GM18867 (cell line): Measurements from ENCODE around the gene TSPAN33.
"Not testable (repeated sequence)": the region's sequence is repeated elsewhere in the genome, so short reads cannot be mapped to it uniquely, and the experiment has no call there.

Experiments
- ATAC-seq: cut with Tn5 transposase; IDR thresholded peaks from one replicate; pipeline ENCODE4 v1.9.1; 2021; ENCODE audit warnings: mild to moderate bottlenecking, moderate library complexity; ENCODE audit not compliant: unreplicated experiment

Gene TSPAN33

DNA sequence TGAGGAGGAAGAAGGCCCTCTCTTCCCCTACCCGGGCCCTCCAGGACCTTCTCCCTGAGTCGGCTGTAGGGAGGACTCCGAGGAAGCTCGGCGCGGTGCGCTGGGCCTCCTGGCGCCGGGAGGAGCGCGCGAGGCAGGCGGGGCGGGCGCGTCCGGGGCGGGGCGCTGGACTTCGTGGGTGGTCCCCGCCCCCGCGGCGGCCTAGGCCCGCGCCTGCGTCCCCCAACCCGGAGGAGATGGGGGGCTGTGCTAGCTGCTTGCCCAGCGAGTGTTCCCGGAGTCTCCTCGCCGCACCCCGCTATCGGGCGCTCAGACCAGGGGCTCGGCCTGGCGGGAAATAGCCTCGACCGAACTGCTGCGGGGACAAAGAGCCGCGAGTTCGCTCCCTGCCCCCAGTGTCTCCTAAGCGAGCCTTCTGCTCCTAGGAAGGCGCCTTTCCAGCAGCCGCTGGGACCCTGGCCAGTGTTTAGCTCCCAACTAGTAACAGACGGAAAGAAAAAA is 24.7 kb downstream of the TSPAN33 start:
- peak; percentile 29 for ATAC-seq

DNA sequence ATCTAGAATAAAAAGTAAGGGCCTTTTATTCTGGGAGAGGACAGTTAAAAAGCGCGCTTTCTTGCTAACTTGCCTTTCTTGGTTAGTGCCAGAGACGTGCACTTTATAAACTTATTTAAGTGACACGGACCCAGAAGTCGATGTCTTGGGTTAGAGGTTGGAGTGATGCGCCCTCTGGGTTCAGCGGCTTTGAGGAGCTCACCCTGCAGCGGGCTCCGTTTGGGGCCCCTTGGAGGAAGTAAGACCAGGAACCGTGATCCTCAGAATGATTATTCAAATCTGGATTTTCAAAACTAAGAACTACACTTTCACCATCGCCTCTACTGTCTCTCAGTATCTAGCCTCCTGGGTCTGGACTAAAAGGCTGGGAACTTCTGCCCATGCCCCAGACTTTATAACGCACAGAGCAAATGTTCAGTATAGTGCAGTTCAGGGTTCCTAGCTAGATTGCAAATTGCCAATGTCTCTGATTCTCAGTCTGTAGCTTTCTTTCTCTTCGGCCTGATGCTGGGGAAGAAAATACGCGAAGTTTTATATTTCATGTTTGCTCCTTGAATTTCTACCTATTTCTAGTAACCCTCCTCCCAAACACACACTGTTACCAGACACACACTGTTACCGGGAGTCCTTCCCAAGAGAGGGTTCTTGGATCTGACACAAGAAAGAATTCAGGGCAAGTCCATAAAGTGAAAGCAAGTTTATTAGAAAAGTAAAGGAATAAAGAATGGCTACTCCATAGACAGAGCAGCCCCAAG is 25.4 kb downstream of the TSPAN33 start:
- ATAC-seq = peak; percentile 50

- no peak for ATAC-seq
Observed at GRCh38 chr7:129170441-129171021, 26.0 kb downstream of the TSPAN33 start.

DNA sequence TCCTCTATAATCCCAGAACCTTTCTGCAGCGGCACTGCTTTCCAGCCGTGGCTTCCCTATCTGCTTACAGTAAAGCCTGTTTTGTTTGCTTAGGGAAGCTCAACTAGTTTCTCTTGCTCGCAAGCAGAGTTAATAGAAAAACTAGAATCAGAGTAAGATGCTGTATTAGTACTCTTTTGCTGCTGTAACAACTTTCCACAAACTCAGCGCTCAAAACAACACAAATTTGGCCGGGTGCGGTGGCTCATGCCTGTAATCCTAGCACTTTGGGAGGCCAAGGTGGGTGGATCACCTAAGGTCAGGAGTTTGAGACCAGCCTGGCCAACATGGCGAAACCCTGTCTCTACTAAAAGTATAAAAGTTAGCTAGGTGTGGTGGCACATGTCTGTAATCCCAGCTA is 29.4 kb downstream of the TSPAN33 start:
- not testable (repeated sequence) for ATAC-seq

GRCh38 chr7:129176916-129177710 is 32.6 kb downstream of the TSPAN33 start:
- no peak for ATAC-seq

- ATAC-seq = no peak
Observed at GRCh38 chr7:129184981-129185670, 40.6 kb downstream of the TSPAN33 start.

DNA sequence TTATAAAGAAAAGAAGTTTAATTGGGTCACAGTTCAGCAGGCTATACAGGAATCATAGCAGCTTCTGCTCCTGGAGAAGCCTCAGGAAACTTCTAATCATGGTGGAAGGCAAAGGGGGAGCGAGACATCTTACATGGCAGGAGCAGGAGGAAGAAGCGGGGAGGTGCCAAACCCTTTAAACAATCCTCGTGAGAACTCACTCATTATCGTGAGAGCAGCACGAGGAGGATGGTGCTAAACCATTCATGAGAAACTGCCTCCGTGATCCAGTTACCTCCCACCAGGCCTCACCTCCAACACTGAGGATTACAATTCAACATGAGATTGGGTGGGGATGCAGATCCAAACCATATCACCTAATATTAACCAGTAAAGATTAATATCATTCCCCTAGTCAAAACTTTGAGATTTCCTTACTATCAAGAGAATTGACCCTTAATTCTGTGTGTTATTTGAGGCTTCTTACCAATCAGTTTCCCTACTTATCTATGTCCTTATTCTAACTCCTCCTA is 42.3 kb downstream of the TSPAN33 start:
- ATAC-seq = no peak

DNA sequence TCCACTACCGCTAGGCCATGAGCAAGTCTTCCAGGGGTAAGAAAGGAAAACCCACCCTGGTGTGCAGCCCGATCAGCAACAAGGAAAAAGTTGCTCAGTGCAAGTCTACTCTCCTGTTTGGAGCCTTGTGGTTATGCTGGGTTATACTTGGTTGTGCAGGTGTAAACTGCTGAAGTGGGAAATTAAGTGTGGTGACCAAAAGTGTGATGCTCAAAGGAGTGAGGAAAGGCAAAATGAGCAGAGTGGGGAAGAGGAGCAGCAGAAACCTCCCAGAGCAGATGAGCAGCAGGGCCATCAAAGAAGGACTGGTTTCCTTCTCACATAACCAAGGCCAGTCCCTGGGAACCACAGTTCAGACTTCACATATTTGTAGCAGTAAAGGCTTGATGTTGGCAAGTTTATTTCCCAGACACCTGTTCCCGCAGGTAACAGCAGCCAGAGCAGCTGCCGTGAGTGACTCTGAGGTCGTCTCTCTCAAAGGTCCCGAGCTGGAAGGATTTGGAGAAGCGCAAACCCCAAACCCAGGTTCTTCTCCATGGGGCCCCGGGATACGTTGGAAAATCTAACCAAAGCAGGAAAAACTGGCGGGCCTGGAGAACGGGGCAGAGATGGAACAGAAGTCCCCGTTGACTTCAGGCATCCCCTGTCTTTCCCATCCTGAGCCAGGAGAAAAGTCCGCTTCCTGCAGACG is 43.3 kb downstream of the TSPAN33 start:
- ATAC-seq = no peak

GRCh38 chr7:129188372-129188891 is 43.9 kb downstream of the TSPAN33 start, which contains the start of gene SMO:
SMO (plus strand) TSS chr7:129188633; CDS start chr7:129189152, 519 bp downstream.
- ATAC-seq = no peak

GRCh38 chr7:129188892-129189660 is 44.6 kb downstream of the TSPAN33 start:
- no peak for ATAC-seq

GRCh38 chr7:129189661-129190310 is 45.3 kb downstream of the TSPAN33 start:
- ATAC-seq = no peak

DNA sequence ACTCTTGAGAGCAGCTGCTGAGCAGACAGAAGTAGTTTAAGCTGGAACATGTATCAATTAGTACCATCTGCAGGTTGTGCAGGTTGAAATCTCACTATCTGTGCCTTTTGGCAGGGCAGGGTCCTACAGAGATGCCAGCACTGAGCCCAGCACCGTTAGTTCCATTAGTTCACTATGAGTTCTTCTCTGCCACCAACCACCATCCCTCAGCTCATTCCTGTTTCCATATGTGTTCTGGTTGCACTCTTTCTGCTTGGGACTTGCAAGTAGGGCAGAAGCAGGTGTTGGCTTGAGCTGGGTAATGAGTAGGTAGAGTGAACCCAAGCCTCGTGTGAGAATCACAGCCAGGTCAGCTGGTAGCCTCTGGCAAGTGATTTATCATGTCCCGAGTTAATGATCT is 46.8 kb downstream of the TSPAN33 start:
- no peak for ATAC-seq

DNA sequence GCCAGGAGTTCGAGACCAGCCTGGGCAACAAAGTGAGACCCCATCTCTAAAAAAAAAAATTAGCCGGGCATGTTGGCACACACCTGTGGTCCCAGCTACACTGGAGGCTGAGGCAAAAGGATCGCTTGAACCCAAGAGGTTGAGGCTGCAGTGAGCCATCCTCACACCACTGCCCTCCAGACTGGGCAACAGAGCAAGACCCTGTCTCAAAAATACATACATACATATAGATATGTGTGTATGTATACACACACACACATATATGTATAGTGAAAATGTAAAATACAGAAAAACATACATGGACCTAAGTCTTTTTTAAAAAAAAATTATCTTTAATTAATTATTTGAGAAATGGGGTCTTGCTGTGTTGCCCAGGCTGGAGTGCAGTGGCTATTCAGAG is 49.4 kb downstream of the TSPAN33 start:
- ATAC-seq = no peak

DNA sequence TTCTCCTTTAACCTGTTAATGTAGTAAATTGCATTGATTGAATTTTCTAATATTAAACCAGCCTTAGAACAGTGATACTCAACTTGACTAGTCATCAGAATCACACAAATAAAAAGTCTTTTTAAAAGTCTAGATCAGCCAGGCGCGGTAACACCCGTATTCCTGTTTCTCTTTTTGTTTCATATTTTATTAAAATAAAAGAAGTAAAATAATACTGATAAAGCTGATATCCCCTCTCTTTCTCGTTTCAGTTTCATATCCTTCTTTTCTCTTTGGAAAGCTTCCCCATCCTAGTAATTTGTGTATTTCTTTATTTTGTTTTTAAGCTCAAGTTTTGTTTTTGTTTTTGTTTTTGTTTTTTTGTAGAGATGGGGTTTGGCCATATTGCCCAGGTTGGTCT is 53.3 kb downstream of the TSPAN33 start:
- ATAC-seq = no peak

GRCh38 chr7:129199406-129199805 is 54.9 kb downstream of the TSPAN33 start:
- ATAC-seq = no peak

- no peak for ATAC-seq
Observed at GRCh38 chr7:129202058-129202777, 57.7 kb downstream of the TSPAN33 start.

DNA sequence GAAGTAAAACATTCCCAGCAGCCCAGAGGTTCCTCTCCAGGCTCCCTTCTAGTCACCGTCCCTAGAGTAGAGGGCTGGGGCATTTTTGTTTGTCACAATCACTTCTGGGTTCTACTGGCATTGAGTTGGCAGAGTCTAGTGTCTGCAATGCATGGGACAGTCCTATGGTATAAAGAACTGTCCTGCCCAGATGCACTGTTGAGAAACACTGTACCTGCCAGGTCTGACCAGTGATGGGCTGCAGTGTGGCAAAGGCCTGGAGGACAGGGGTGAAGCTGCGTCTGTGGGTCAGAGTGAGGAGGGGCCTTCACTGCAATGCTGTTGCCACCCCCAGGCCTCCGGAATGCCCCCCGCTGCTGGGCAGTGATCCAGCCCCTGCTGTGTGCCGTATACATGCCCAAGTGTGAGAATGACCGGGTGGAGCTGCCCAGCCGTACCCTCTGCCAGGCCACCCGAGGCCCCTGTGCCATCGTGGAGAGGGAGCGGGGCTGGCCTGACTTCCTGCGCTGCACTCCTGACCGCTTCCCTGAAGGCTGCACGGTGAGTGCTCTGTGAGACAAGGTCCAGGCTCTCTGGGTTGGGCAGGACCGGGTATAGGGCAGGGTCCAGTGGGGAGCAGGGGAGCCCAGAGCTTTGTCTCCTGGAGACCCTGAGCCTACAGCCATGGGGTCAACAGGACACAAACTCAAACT is 58.7 kb downstream of the TSPAN33 start:
- ATAC-seq = no peak
